NCI-H226 (cell line): ENCODE results near the gene RNU1-3.

Experiments
- DNase-seq: peaks from one replicate; pipeline ENCODE4 v3.0.0-alpha.2; 2015

RNU1-3 gene

DNA sequence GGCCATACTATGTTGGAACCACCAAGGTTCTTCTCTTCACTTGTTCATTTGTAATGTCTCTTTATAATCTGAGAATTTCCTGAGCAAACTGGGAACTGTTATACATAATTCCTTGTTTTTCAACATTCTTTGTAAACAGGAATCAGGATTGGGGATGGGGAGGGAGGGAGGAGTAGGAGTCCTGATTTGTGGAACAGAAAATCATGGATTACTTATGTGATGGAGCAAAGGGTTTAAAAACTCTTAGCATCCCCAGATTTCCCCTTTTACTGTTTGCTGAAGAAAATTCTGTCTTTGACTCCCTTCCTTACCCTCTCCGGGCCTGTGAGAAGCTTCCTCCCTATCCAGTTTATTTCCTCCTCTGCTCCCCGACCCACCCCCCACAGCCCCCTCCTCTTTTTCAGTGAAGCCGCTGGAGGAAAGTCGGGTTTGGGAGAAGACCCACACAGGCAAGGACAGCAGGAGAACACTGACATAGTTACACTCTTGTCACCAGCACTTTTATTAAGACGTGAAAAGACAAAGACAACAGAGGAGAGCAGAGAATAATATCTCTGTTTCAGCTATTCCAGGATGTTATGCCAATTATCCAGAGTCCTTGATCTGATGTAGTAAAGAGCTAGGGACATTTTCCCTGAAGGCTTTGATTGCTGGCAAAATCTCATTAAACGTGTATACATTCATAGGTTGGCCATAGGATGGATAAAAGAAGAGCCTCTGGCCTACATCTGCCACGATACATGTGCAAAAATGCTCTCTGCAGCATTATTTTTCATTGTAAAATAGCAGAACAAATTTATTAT, 48.8 kb downstream of the RNU1-3 start:
- no peak for DNase-seq

DNA sequence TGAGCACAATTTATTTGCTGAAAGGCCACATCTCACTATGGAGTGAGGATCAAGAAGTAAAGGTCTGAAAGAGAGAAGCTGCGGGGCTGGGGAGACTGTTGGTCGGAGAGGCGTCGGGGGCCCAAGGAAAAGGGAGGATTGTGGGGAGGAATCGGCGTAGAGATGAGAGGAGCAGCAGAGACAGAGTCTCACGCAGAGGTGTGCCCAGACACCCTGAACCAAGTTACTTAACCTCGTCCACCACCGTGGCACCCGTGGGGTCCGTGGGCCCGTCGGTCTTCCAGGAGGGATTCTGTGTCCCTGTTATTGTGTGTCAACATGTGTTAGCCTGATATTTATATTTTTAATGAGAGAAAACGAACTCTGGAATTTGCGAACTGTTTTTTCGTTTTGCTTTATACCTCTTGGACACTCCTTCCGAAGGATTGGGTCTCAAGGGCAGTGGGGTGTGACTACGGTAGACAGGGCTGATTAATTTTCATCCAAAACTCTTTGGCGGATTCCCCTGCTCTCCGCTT, 49.6 kb downstream of the RNU1-3 start:
- DNase-seq = no peak
